H1 (cell line): ENCODE results near the gene TNFSF12. TPM values are rescaled to one million over a fixed set of nuclear protein-coding genes. Genes with fewer than 3 reads are reported as not detected.

Experiments used
- EGR1 ChIP-seq: IDR thresholded peaks from 2 replicates; pipeline ENCODE4 v1.6.1; 2011; ENCODE audit warnings: low read depth, low read length, borderline replicate concordance
- MAX ChIP-seq: IDR thresholded peaks from 2 replicates; pipeline ENCODE4 v1.6.1; 2012; ENCODE audit warnings: inconsistent platforms
- RXRA ChIP-seq: IDR thresholded peaks from 2 replicates; pipeline ENCODE4 v1.6.1; 2011; ENCODE audit warnings: low read depth, mild to moderate bottlenecking, low read length, moderate library complexity; ENCODE audit not compliant: insufficient read depth
- TBP ChIP-seq: IDR thresholded peaks from 2 replicates; pipeline ENCODE4 v1.6.1; 2011; ENCODE audit warnings: low read depth, low read length, improper control_type of control experiment
- polyA plus RNA-seq, 7 experiments: library from polyadenylated mRNA; depleted of rRNA in 3 of 7; stranded (reverse) in 5 of 7; unstranded in 2 of 7; fragments of >200 nt in 5 of 7; fragments of 200-250 nt in 2 of 7; gene quantifications; 1 replicate in 5 of 7; 2 replicates in 1 of 7; 4 replicates in 1 of 7; pipeline versions ENCODE4 v1.2.1 to v1.2.3, GENCODE V29; 2011 to 2013; ENCODE audit warnings: missing spikeins in 2 of 7, mixed read lengths in 2 of 7
- total RNA-seq: library from RNA; stranded (reverse); fragmentation: NEBNext Ultra II Directional; extraction: Animal tissue kit (Norgen Biotek cat#: 25700); gene quantifications from 2 replicates; pipeline ENCODE4 v1.2.1, GENCODE V29; 2021

TNFSF12 gene
- total and polyA plus RNA-seq, 2 of the 8 experiments (the other 6 are each of a cell fraction or from before 2014, with no cell fraction given), result 7.2 to 9.6 TPM

DNA sequence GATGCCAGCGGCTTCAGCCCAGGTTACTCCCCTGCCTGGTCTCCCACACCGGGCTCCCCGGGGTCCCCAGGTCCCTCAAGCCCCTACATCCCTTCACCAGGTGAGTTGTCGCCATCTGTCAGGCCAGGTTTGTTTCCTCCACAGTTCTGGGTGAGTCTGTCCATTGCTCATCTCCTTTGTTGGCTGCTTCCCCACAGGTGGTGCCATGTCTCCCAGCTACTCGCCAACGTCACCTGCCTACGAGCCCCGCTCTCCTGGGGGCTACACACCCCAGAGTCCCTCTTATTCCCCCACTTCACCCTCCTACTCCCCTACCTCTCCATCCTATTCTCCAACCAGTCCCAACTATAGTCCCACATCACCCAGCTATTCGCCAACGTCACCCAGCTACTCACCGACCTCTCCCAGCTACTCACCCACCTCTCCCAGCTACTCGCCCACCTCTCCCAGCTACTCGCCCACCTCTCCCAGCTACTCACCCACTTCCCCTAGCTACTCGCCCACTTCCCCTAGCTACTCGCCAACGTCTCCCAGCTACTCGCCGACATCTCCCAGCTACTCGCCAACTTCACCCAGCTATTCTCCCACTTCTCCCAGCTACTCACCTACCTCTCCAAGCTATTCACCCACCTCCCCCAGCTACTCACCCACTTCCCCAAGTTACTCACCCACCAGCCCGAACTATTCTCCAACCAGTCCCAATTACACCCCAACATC lies 35.9 kb upstream of the TNFSF12 start (continued):
- TF ChIP-seq TBP (no peak), MAX (no peak), EGR1 (no peak), RXRA (no peak)
